Left ventricle myocardium inferior (tissue), 1 donor: ENCODE results near the gene B4GALT6. TPM values are rescaled to one million over a fixed set of nuclear protein-coding genes. Genes with fewer than 3 reads are reported as not detected.
A peak's percentile ranks its signal among the peaks of the same experiment; 100 is the strongest.

Source experiments
- DNase-seq: peaks from one replicate; pipeline ENCODE4 v3.0.0-alpha.2; 2020
- H3K27ac ChIP-seq: fragments of 200-600 bp; replicated peaks from 2 replicates; pipeline ENCODE4 v1.8.0; 2021
- H3K27me3 ChIP-seq: fragments of 200-600 bp; 2 replicates; pipeline ENCODE4 v1.8.0; 2021; ENCODE audit warnings: low read depth
- H3K36me3 ChIP-seq: fragments of 200-600 bp; 2 replicates; pipeline ENCODE4 v1.8.0; 2021
- H3K4me1 ChIP-seq: fragments of 200-600 bp; 2 replicates; pipeline ENCODE4 v1.8.0; 2021
- H3K4me3 ChIP-seq: fragments of 200-600 bp; 2 replicates; pipeline ENCODE4 v1.8.0; 2021; ENCODE audit warnings: mild to moderate bottlenecking, moderate library complexity
- H3K9me3 ChIP-seq: fragments of 200-600 bp; replicated peaks from 2 replicates; pipeline ENCODE4 v1.8.0; 2021
- CTCF ChIP-seq: fragments of 200-600 bp; IDR thresholded peaks from 2 replicates; pipeline ENCODE4 v1.8.0; 2021; ENCODE audit warnings: antibody characterized with exemption, mild to moderate bottlenecking, borderline replicate concordance
- intact Hi-C: fragments of 100-400 bp; cut with micrococcal nuclease; formaldehyde crosslinking; loops from one replicate; pipeline ENCODE4 v1.11.0; 2022
- total RNA-seq: library from RNA; stranded (reverse); fragmentation: NEBNext Ultra II Directional; extraction: Animal tissue kit (Norgen Biotek cat#: 25700); gene quantifications from one replicate; pipeline ENCODE4 v1.2.1, GENCODE V29; 2021
- donor health status: DM: no; HTN: yes; CAD: no; lungs with severe emphysema.

The B4GALT6 gene
- total RNA-seq, 1 donor from 2014 or later: 5.3 TPM

- H3K27me3 ChIP-seq: no peaks in the 10 kb centered on the region
- peak; percentile 91 for TF ChIP-seq CTCF
- no peaks in the 10 kb centered on the region for H3K36me3 ChIP-seq
- intact Hi-C loops: loop anchor here (5.0 to 10.0 kb wide), 2 partner anchors 35 to 158 kb away; no protein-coding TSS in a partner anchor
- no peak overlapping the region for H3K27ac ChIP-seq
- H3K4me3 ChIP-seq: no peak overlapping the region
- DNase-seq: peak; percentile 65
- peaks cover 12% of the 10 kb centered on the region for H3K9me3 ChIP-seq
- peaks cover 43% of the 10 kb centered on the region for H3K4me1 ChIP-seq
Measured at GRCh38 chr18:31722369-31722957, 38.1 kb upstream of the B4GALT6 start.

GRCh38 chr18:31721601-31722000 is 37.2 kb upstream of the B4GALT6 start:
- intact Hi-C loops: loop anchor here (5.0 to 10.0 kb wide), 2 partner anchors 34 to 157 kb away; no protein-coding TSS in a partner anchor
- H3K4me3 ChIP-seq: no peak overlapping the region
- no peaks in the 10 kb centered on the region for H3K36me3 ChIP-seq
- H3K27ac ChIP-seq: no peak overlapping the region
- peaks cover 43% of the 10 kb centered on the region for H3K4me1 ChIP-seq
- DNase-seq: no peak
- TF ChIP-seq CTCF: no peak
- H3K27me3 ChIP-seq: no peaks in the 10 kb centered on the region
- peaks cover 12% of the 10 kb centered on the region for H3K9me3 ChIP-seq

GRCh38 chr18:31720867-31721266 is 36.5 kb upstream of the B4GALT6 start:
- Histone ChIP-seq H3K9me3 (peaks cover 12% of the 10 kb centered on the region), H3K36me3 (no peaks in the 10 kb centered on the region), H3K4me3 (no peak overlapping the region), H3K27ac (no peak overlapping the region), H3K4me1 (peaks cover 43% of the 10 kb centered on the region), H3K27me3 (no peaks in the 10 kb centered on the region)
- intact Hi-C loops: loop anchor here (5.0 to 10.0 kb wide), 2 partner anchors 34 to 156 kb away; no protein-coding TSS in a partner anchor
- TF ChIP-seq CTCF: no peak
- no peak for DNase-seq

- peaks cover 12% of the 10 kb centered on the region for H3K9me3 ChIP-seq
- no peaks in the 10 kb centered on the region for H3K36me3 ChIP-seq
- no peak overlapping the region for H3K27ac ChIP-seq
- intact Hi-C loops: loop anchor here (5.0 to 10.0 kb wide), 2 partner anchors 32 to 155 kb away; no protein-coding TSS in a partner anchor
- H3K27me3 ChIP-seq: no peaks in the 10 kb centered on the region
- DNase-seq: no peak
- H3K4me1 ChIP-seq: peaks cover 37% of the 10 kb centered on the region
- no peak for TF ChIP-seq CTCF
- H3K4me3 ChIP-seq: no peak overlapping the region
Measured at GRCh38 chr18:31719363-31720006, 35.1 kb upstream of the B4GALT6 start.

- H3K27me3 ChIP-seq: no peaks in the 10 kb centered on the region
- H3K4me3 ChIP-seq: no peak overlapping the region
- DNase-seq: no peak
- peaks cover 26% of the 10 kb centered on the region for H3K4me1 ChIP-seq
- no peak overlapping the region for H3K27ac ChIP-seq
- H3K36me3 ChIP-seq: no peaks in the 10 kb centered on the region
- TF ChIP-seq CTCF: no peak
- intact Hi-C loops: no loop called here
- peaks cover 12% of the 10 kb centered on the region for H3K9me3 ChIP-seq
Measured at GRCh38 chr18:31718386-31718785, 34.0 kb upstream of the B4GALT6 start.
